Stimulated activated CD4-positive, alpha-beta T cell treated with anti-CD3 and anti-CD28 coated beads, Interleukin-15, amount 100 ng/mL, for 24 hours (primary cell): ENCODE results near the gene ZNF189.

Experiments used
- DNase-seq: peaks from one replicate; pipeline ENCODE4 v3.0.0-alpha.2; 2020

ZNF189 gene

DNA sequence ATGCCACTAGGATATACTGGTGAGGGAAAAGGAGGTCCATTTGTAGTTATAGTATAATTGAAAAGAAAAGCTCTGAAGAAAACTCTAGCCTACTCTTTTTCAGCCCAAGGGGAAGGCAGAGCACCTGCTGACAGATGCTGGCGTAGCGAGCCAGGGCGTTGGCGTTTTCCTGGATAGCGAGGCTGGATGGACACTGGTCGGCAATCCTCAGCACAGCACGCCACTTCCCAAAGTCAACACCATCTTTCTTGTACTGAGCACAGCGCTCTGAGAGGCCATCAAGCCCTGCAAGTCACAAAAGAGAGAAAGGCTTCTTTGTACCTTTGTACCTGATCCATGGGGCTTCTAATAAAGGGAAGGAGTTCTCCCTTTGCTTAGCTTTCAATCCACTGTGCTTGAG lies 28.7 kb downstream of the ZNF189 start:
- no peak for DNase-seq

DNA sequence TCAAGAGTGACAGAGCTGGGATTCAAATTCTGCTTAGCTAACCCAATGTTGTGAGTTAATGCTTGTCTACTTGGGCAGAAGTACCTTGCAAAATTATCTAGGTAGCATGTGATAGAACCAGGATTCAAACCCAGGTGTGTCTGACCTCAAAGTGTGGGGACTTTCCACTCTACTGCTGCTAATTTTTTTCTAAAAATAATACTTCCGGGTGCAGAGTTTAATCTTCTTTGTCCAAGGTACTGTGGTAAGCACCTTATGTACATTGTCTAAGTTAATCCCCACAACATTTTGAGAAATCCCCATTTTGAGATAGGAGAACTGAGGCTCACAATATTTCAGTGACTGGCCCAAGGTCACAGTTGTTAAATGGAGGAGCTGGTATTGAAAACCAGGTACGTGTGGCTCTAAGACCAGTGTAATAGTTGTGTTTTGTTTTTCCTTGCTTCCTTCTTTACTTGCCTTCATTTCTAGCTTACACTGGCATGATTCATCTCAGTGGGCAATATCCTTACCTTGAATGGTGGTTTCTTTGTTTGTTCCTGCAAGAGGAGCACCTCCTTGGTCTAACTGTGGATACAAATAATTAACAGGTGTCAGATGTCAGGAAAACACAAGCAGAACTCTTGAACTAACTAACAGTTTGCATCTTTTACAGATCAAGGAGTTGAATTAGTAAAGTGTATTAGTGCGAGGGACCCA lies 29.5 kb downstream of the ZNF189 start:
- no peak for DNase-seq

DNA sequence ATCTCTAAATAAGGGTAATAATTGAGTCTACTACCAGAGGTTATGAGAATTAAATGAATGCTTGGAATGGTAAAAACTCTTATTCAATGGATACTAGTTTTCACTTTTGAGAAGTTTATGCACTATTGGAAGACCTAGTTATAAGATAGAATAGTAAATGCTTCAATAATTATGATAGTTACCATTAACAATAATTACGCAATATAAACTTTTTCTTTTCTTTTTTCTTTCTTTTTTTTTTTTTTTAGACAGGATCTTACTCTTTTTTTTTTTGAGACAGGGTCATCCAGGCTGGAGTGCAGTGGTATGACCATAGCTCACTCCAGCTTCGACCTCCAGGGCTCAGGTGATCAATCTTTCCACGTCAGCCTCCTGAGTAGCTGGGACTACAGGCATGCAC lies 30.3 kb downstream of the ZNF189 start:
- no peak for DNase-seq

DNA sequence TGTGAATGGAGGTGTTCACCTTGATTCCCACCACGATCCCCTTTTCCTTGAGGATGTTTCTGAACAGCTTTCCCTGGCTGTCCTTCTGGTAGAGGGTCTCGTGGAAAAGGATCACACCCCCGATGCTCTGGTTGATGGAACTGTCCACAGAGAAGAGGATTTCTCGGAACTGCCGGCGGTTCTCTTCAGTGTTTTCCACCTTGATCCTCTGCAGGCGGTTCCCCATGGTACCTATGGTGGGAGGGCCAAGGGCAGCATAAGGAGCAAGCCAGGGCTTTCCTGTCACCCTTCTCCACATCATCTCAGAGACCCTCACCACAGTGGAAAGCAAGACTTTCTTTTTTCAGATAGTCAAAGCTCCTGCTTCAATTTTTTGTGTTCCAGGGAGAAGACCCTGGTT lies 31.1 kb downstream of the ZNF189 start:
- DNase-seq = no peak

DNA sequence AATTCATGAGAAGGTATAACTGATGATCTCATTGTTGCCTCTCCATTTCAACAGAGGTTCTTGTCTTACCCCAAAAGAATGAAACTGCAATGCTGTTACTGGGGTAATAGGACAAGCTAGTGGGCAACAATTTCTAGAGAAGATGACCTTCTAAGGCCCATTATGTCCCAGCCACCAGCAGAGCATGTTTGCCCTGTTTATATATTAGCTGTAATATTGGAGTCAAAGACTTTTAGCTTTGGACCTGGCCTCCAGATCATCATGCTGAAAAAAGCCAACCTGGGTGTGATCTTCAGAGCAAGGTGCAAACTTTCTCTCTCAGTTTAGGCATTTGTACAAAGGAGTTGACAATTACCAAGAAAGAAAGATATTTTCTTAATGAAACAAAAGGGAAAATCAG lies 33.5 kb downstream of the ZNF189 start:
- no peak for DNase-seq

DNA sequence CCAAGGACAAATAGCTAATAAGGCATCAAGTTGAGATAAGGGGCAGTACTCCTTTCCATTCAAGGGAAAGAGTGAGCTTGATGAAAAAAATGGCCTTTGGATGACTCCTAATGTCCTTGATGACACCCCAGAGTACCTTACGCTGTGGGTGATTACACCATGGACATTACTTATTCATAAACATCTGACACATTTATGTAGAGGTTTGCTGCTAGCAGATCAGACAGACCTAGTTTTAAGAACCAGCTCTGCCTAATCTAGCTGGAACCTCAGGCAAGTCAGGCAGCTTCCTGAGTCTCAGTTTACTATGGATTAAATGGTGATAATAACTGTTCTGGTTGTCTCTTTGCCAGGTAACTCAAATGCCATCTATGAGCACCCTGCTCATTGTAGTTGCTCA lies 34.1 kb downstream of the ZNF189 start:
- DNase-seq = no peak

DNA sequence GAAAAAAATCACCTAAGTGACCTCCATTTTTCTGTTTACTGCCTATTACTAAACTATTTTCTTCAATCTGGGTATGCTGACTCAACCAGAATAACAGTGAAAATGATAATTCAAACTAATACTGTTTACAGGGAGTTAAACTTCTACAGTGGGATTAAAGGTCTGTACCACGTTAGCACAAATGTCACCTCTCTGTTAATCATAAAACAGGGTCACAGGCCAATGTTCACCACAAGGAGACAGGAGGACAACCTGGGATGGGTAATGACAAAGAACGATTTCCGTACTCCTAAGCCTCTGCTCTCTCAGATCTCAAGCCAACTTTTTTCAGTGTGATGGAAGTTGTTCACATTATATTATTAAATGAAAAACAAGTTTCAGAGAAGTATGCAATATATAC lies 34.6 kb downstream of the ZNF189 start:
- no peak for DNase-seq

DNA sequence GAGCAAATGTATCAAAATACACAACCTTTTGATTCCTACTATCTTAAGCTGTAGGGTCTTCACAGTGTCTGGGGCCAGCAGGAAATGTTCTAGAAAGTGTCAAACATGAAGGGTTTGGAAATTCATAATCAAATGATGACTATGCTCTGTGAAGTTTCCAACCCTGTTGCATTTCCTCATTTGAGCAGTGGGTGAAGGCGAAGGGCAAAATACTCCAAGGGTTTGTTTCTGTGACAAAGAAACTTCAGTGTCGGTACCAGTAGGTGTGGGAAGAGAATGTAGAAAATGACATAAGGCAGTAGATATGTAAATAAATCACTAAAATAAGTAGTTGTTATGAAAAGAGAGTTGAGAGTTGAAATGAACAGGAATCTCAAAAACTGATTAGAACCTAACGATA lies 36.3 kb downstream of the ZNF189 start:
- DNase-seq = no peak

DNA sequence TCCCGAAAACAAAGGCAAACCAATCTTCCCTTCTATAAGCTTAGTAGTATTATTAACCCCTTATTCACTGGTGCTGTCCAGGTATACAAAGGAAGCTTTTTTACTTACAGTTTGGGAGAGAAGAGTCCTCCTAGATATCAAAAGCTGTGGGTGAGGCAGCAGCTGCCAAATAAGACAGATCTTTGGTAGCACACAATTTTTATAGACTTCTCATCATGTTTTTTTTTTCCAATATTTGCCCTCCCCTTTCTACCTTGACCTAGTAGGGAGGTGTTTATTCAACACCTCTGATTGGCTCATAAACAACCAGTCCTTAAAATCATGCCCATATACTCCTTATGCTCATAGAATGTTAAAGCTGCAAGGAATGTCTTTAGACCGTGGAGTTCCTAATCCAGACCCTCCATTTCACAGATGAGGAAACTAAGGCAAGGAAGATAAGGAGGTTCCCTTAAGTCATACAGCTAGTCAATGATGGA lies 37.0 kb downstream of the ZNF189 start, which contains the start of gene ALDOB:
ALDOB (minus strand) TSS at position 174 of the 479 bp plus-strand sequence. CDS start 4,887 bp downstream, outside the sequence.
- DNase-seq = no peak

DNA sequence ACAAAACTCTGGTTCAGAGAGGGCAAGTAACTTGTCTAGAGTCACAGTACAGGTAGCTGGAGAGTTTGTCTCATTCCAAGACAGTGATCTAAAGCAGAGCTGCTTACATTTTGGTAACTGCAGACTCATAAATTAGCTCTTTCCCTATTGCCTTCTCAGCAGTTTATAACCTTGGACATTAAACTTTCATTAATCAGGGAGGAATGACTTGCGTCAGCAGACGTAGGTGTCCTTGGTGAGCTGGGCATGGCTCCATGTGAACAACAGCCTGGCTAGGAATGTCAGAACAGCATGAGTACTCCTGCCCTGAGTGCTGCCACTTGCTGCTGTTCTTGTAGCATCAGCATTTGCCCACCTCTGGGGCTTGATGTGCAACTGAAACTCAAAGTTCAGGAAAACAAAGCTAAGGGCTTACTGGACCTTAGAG lies 39.2 kb downstream of the ZNF189 start:
- DNase-seq = no peak

DNA sequence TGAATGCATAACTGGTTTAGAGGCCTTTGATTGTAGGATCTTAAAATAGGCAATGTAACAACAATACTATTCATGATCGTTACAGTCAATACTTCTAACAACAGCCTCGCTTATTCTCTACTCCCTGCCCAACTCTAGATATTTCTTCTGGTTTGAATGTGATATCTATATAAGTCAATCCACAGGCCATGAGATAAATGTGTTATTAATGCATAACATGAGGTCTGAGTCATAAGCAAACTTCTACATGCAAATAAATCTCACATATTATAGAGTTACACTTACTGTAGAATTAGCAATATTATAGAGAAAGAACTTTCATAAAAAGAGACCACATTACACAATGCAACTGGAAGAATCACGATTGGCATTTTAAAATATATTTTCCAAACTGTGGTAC lies 39.9 kb downstream of the ZNF189 start:
- DNase-seq = no peak

DNA sequence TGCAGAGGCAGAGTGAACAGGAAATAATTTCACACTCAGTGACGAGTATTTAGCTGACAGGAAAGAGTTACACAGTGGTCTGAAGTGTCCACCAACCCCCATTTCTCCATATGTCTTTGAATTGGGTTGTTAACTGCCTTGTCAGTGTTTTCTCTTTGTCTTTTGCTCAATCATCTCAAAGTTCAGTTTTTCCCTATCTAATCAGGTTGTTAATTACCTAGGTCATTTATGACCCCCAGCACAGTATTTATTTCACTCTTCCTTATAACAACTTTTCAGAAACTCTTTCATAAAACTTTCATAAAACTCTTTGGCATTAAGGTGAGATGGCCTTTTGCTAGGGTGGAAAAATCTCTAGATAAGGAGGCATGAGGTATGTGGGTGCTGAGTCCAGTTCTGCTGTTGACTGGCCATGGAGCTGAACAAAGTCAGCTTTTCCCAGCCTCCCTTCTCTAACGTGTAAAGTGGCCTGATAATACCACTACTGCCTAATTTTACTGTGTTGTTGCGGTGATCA lies 42.1 kb downstream of the ZNF189 start:
- DNase-seq = no peak

DNA sequence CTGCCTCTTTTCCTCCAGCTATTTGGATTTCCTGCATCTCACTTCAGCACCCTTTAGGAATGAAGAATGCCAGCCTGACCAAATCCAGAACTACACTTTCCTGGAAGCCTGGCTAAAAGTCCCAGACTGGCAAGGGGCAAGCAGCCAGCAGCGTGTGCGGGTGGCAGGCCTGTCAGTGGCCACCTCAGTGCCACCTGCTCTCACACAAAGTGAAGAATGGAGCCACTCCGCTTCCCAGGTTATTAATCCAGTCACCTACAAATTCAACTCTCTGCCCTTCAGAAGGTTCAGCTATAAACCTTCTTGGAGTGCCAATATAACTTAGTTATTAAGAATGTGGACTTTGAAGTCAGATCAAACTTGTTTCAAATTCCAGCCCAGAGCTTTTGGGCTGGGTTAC lies 43.7 kb downstream of the ZNF189 start:
- no peak for DNase-seq

DNA sequence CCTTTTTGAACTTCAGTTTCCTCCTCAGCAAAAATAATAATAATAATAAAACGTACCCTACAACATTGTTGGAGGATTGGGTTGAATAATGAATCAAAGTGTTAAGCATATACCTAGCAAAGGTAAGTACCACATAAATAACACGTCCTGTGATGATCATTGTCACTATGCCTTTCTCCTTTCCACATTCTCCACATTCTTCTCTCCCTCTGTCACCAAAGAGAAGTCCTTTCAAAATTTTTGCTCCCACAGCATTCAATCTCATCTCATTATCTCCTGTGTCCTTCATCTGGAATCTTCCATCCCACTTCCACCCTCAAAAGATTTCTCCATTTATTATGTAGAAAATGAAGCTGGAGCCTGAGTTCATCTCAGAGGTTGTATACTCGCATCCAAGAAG lies 44.1 kb downstream of the ZNF189 start:
- no peak for DNase-seq

DNA sequence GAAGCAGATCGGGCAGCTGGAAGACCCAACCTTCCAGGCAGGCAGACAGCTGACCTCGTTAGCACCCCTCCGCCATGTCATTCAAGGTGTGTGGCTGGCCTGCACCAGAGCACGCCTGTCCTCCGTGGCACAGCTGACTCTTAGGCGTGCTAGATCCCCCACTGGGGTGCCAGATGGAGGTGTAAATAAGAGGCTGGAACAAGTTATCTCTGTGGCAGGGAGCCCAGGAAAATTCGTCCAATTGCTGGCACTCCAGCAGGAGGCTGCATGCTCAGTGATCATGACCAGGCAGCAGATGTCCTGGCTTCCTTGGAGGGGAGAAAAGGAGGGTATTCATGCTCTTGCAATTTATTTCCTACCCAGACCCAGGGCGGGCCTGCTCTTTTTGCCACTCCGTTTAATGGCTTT lies 44.7 kb downstream of the ZNF189 start:
- DNase-seq = no peak

DNA sequence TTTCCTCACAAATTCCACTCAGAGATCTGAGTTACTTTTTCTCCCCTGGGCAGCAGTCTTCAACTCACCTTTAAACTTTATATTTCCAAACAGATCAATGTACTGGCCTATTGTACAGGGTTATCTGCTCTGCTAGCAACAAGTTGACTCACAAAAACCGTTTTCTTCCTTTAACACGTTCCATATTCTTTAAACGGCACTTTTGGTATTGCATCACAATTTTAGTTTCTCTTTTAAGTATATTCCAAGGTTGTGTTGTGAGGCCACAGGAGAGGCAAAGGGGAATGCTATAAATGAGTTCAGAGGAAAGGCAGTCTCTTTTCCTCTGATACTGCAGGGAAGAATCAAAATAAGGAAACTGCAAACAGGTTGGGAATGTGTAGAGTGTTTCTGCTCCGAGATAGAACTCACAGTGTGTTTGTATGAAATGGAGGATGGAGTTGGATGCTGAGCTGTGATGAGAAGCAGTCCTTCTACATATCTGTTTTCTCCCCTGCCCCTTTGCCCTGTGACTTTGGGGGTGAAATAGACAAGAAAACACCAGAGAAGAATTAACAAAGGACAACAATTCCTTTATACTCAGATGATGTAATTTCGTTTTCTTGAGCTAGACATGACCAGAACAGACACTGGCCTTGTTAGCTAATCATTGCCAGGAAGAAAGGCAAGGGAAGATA lies 46.8 kb downstream of the ZNF189 start:
- DNase-seq = no peak

DNA sequence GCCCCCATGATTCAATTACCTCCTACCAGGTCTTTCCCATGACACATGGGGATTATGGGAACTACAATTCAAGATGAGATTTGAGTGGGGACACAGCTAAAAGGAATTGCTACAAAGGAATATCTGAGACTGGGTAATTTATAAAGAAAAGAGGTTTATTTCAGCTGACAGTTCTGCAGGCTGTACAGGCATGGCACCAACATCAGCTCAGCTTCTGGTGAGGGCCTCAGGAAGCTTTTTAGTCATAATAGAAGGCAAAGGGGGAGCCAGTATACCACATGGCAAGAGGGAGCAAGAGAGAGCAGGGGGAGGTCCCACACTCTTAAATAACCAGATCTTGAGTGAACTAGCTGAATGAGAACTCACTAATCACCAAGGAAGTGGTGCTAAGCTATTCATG lies 48.1 kb downstream of the ZNF189 start:
- no peak for DNase-seq

DNA sequence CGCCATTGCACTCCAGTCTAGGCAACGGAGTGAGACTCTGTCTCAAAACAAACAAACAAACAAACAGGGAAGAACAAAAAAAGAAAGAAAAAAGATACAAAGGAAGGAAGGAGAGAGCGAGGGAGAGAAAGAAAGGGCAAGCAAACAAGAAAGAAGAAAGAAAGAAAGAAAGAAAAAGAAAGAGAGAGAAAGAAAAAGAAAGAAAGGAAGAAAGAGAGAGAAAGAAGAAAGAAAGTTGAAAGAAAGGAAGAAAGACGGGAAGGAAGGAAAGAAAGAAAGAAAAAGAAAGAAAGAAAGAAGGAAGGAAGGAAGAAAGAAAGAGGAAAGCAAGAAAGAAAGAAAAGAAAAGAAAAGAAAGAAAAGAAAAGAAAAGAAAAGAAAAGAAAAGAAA lies 50.0 kb downstream of the ZNF189 start:
- DNase-seq = no peak

DNA sequence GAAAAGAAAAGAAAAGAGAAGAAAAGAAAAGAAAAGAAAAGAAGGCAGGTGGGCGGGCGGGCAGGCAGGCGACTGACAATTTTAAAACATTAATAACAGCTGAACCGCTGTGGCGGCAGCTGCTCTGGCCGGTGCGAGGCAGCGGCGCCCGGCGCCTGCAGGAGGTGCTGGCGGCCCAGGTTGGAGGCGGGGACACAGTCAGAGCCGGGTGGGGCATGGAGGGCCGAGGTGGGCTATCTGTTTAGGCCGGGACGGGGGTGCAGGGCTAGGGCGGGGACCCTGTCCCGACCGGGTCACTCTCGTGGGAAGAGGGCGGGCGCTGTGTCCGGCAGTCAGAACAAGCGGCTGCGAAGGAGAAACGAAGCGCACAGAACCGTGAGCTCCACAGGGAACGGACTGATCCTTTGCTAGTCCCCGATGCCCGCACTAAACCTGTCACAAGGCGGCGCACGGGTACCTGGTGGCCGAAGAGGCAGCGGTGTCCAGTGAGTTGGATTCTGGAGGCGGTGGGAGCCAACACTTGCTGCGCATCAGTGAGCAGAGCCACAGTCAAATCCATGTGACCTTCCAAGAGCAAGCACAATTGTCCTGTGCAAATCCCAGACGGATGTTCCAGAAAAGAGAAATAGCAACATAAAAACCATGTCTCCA lies 50.5 kb downstream of the ZNF189 start:
- DNase-seq = peak; percentile 63

DNA sequence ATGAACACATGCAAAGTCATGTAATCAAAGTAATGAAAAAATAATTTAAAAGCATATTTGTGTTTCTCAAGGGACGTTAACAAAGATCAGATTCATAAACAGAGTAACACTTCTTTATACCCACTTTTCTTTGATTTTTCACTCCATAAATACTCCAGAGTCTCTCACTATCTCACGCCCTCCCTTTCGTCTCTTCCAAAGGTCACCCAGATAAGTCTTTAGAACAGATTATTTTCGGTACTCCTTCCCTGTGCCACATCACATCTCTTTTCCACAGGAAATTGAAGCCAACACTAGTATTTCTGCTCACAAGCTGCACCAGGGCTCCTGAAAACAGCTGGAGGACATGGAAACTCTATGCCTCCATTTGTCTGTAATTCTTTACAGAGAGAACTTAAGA lies 52.3 kb downstream of the ZNF189 start:
- no peak for DNase-seq

DNA sequence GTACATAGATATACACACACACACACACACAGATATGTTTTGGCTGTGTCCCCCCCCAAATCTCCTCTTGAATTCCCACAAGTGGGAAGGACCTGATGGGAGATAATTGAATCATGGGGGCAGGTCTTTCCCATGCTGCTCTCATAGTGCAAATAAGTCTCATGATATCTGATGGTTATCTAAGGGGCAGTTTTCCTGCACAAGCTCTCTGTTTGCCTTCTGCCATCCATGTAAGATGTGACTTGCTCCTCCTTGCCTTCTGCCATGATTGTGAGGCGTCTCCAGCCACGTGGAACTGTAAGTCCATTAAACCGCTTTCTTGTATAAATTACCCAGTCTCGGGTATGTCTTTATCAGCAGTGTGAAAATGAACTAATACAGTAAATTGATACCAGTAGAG lies 52.8 kb downstream of the ZNF189 start:
- no peak for DNase-seq

DNA sequence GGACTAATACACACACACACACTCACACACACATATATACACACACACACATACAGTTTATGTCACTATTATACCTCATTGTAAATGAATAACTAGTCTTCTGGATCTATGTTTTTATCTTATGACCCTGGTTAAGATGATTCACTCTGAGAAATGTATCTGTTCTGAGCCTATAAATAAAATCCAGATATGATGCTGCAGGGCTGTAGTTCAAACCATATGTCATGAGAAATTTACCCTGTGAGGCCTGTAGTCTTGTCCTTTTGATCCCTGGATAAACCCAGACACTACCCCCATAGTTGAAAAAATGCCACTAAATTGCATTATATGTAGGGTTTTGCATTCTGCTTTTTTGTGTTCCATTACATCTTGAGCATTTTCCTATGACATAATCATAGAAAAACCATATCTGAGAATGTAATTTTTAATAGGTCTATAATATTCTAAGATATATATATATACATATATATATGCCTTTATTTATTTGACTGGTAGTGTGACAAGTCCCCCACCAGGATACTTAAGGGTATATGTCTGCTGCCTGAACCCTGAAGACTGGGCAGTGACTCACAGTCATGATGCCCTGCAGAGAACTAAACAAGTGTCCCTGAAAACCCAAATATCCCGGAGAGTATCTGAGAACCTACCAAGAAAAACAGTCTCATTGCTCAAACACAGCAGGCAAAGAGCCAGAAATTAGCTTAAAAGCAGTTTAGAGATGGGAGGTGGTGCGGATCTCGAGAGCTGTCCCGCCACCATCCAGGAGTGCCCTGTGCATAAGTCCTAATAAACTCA lies 55.3 kb downstream of the ZNF189 start:
- DNase-seq = no peak

DNA sequence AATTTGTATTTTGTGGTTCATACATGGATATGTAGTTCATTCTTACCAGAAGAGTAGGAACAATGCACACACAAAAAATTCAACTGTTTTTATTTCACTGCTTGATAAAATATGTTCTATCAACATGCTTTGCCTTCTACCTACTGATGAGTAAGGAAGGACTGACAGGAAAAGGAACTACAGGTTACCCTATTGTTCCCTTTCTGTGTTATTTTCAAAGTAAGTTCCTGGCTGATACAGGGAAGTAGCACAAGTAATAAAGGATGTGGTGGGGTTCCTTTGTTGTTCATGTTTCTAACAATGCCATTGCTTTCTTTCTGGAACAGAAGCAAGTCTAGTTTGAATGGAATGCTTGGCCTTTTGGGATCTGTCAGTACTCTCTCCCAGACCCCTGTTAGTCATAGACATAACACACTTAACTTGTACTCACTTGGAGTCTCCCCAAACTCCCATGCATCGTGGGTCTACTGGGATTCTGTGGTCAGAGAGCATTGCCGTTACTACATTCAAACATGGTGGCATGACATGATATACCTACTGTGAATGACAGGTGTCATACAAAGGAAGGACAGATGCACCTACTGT lies 57.1 kb downstream of the ZNF189 start:
- DNase-seq = no peak
